Trophoblast cell (in vitro differentiated cells and primary cell): Measurements from ENCODE around the gene RAI1.

Experiments
- DNase-seq, 2 donors: peaks; one replicate each; pipeline ENCODE4 v3.0.0-alpha.2; 2016
- H2AFZ ChIP-seq: 2 replicates; pipeline ENCODE4 v1.6.1; 2013; ENCODE audit warnings: low read length, moderate library complexity, mild to moderate bottlenecking; ENCODE audit not compliant: insufficient read depth, poor library complexity
- H2AK5ac ChIP-seq: 2 replicates; pipeline ENCODE4 v1.6.1; 2013; ENCODE audit warnings: mild to moderate bottlenecking, low read length
- H2BK120ac ChIP-seq: 2 replicates; pipeline ENCODE4 v1.6.1; 2013; ENCODE audit warnings: low read length, mild to moderate bottlenecking, moderate library complexity; ENCODE audit not compliant: insufficient read depth, poor library complexity
- H2BK12ac ChIP-seq: 2 replicates; pipeline ENCODE4 v1.6.1; 2013; ENCODE audit warnings: mild to moderate bottlenecking, low read length, moderate library complexity
- H2BK5ac ChIP-seq: 2 replicates; pipeline ENCODE4 v1.6.1; 2013; ENCODE audit warnings: low read length, low read depth, moderate library complexity, mild to moderate bottlenecking; ENCODE audit not compliant: poor library complexity
- H3K14ac ChIP-seq: 2 replicates; pipeline ENCODE4 v1.6.1; 2013; ENCODE audit warnings: mild to moderate bottlenecking, low read length
- H3K18ac ChIP-seq: 2 replicates; pipeline ENCODE4 v1.6.1; 2013; ENCODE audit warnings: mild to moderate bottlenecking, low read length
- H3K23ac ChIP-seq: 2 replicates; pipeline ENCODE4 v1.6.1; 2013; ENCODE audit warnings: low read length
- H3K27ac ChIP-seq: 2 replicates; pipeline ENCODE4 v1.5.1; 2013; ENCODE audit warnings: low read depth, mild to moderate bottlenecking, inconsistent platforms, low read length, moderate library complexity
- H3K27me3 ChIP-seq: 2 replicates; pipeline ENCODE4 v1.6.1; 2013; ENCODE audit warnings: inconsistent platforms, mild to moderate bottlenecking, low read length, moderate library complexity; ENCODE audit not compliant: insufficient read depth
- H3K36me3 ChIP-seq, 2 experiments: 1 replicate in 1 of 2; 2 replicates in 1 of 2; pipeline ENCODE4 v1.6.1; 2013; ENCODE audit warnings: low read length in 2 of 2, mild to moderate bottlenecking in 2 of 2, moderate library complexity in 1 of 2; ENCODE audit not compliant: insufficient read depth in 2 of 2, control insufficient read depth in 1 of 2
- H3K4ac ChIP-seq: 2 replicates; pipeline ENCODE4 v1.6.1; 2013; ENCODE audit warnings: low read depth, mild to moderate bottlenecking, low read length, moderate library complexity
- H3K4me1 ChIP-seq, 2 experiments: 1 replicate in 1 of 2; 2 replicates in 1 of 2; pipeline ENCODE4 v1.6.1; 2013; ENCODE audit warnings: low read length in 2 of 2, mild to moderate bottlenecking in 2 of 2, moderate library complexity in 1 of 2; ENCODE audit not compliant: insufficient read depth in 2 of 2, control insufficient read depth in 1 of 2
- H3K4me2 ChIP-seq: 2 replicates; pipeline ENCODE4 v1.6.1; 2013; ENCODE audit warnings: inconsistent platforms, mild to moderate bottlenecking, low read length, moderate library complexity
- H3K4me3 ChIP-seq: 2 replicates; pipeline ENCODE4 v1.5.1; 2013; ENCODE audit warnings: mild to moderate bottlenecking, low read depth, low read length, inconsistent platforms
- H3K79me1 ChIP-seq: one replicate; pipeline ENCODE4 v1.6.1; 2013; ENCODE audit warnings: low read length
- H3K79me2 ChIP-seq: 2 replicates; pipeline ENCODE4 v1.6.1; 2013; ENCODE audit warnings: low read length, mild to moderate bottlenecking; ENCODE audit not compliant: control insufficient read depth, insufficient read depth, poor library complexity
- H3K9ac ChIP-seq: 2 replicates; pipeline ENCODE4 v1.6.1; 2013; ENCODE audit warnings: mild to moderate bottlenecking, low read length
- H3K9me3 ChIP-seq: 2 replicates; pipeline ENCODE4 v1.6.1; 2013; ENCODE audit warnings: low read depth, mild to moderate bottlenecking, control low read depth, inconsistent platforms, low read length; ENCODE audit not compliant: insufficient read depth
- H4K12ac ChIP-seq: 2 replicates; pipeline ENCODE4 v1.6.1; 2013; ENCODE audit warnings: low read depth, mild to moderate bottlenecking, low read length, moderate library complexity
- H4K8ac ChIP-seq: 2 replicates; pipeline ENCODE4 v1.6.1; 2013; ENCODE audit warnings: low read depth, mild to moderate bottlenecking, low read length, moderate library complexity
- H4K91ac ChIP-seq: one replicate; pipeline ENCODE4 v1.6.1; 2013; ENCODE audit warnings: low read depth, mild to moderate bottlenecking, low read length, moderate library complexity
- WGBS: extraction: QIAGEN DNeasy Blood & Tissue Kit; methylation state at CpG from one replicate; pipeline ENCODE4 v1.1.7; 2013; ENCODE audit warnings: missing lambda C conversion rate; ENCODE audit not compliant: insufficient read length, insufficient coverage; ENCODE audit errors: extremely low coverage; 5-methylcytosine and 5-hydroxymethylcytosine counted together

RAI1 gene

DNA sequence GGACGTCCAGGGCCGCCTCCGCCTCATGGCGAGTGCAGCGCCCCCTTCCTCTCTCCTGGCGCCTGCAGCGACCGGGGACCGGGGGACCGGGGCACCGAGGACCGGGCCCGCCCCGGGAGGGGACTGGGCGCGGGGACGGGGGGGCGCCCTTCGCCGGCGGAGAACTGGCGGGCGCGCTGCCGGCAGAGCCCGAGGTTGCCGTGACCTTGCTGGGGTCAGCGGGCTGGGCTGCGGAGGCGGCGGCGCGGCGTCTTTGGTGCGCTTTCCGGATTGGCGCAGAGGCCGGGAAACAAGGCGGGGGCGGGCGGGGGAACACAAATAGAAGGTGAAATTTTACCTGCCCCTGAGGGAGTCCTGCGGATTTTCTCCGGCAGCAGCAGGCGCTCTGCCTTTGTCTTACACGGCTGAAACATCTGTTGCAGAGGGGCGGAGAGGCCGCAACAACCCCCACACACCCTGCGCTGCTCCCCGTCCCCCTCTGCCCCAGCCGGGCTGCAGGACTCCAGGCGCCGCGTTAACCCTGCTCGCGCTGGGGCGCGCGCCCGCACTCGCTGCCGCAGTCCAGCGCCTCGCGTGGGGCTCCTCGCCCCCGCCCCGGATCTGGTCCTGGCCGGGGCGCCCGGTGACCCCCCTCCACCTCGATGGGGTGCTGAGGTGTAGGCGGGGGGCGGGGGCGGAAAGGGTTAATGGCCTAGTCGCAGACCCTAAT lies 102.0 kb downstream of the RAI1 start:
- WGBS: no CpG with 5 or more reads among the region's 75 CpGs
- Histone ChIP-seq H3K36me3 (no peaks in the 10 kb centered on the region), H3K4ac (peak overlapping the region; percentile 3), H4K91ac (peak overlapping the region; percentile 86), H3K18ac (peak overlapping the region; percentile 72), H4K8ac (peak overlapping the region; percentile 35), H3K4me2 (peak overlapping the region; percentile 96), H2AFZ (no peak overlapping the region), H4K12ac (peak overlapping the region; percentile 45), H3K27ac (peak overlapping the region; percentile 70), H2BK120ac (no peak overlapping the region), H3K14ac (no peak overlapping the region), H2BK12ac (no peak overlapping the region), H2AK5ac (no peak overlapping the region), H3K4me3 (peak overlapping the region; percentile 66), H3K9me3 (peaks cover 2% of the 10 kb centered on the region), H3K23ac (no peak overlapping the region), H2BK5ac (peak overlapping the region; percentile 70), H3K79me1 (peaks cover 32% of the 10 kb centered on the region), H3K9ac (peak overlapping the region; percentile 57), H3K79me2 (peaks cover 8% of the 10 kb centered on the region), H3K4me1 (peaks cover 51 to 53% of the 10 kb centered on the region in 2 experiments), H3K27me3 (no peaks in the 10 kb centered on the region)
- peak in 1 of 2 donors; percentile 39 for DNase-seq

DNA sequence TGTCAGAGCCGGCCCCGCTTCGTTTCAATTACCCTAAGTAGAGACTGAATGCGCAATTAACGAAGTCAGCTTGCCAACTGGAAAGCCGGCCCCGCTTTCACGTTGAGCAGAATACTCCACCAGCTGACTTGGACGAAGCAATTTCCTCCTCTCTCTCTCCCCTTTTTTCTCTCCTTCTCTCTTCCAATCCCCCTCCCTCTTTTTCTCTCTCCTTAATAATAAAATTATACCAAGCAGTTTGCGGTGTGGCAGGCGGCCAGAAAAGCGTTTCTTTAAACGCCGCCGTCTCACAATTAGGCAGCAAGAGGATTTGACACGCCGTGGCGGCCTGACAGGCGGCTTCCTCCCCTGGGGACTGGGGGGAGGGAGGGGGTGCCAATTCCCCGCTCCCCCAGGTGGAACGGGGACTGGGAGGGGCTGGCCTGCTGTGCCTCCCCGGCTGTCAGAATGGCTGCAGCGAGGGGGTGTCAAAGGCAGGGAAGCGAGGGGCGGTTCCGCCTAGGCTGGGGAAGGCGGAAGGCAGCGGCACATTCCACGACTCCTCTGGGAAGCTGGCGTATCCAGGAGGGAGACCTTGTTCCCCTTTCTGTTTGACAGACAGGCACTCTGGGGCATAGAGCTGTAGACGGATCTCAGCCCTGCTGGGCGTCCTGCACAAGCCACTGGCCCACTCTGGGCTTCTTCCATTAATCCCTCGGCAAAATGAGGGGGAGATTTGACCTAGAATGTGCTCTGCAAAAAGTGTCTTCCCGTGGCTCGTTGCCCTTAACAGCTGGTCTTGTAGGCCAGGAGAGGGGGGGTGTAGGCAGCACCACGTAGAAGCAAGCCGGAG lies 102.8 kb downstream of the RAI1 start:
- peak overlapping the region; percentile 42 for H2BK5ac ChIP-seq

DNA sequence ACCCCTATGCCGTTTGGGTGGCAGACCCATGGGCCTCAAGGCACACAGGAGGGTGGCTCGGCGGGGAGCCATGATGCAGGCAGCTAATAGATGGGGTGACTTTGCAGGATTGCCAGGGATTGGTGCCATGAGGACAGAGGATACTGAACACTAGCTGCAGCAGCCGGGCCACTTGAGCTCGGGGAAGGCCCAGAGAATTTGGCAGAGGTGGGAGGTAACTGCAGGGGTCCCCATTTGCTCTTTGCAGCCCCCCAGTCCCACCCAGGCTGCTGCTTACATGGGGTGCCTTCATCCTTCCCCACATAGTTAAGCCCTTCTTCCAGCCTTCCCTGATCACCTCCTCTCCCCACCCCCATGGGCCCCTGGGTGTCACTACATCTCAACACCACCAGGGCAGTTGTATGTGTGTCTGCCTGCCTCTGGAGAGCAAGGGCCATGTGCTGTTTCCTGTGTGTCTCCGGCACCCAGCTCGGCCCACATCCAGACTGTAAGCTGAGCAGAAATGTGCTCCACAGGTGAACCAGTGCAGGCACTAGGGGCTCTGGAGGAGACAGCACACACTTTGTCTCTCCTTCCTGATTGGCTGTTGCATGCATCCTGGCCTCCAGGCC lies 103.5 kb downstream of the RAI1 start:
- Histone ChIP-seq H3K4me2 (peak overlapping the region; percentile 96), H2AFZ (no peak overlapping the region), H2BK5ac (no peak overlapping the region), H4K91ac (no peak overlapping the region), H3K9ac (no peak overlapping the region), H3K27ac (no peak overlapping the region), H4K12ac (no peak overlapping the region), H3K4me1 (peaks cover 38 to 41% of the 10 kb centered on the region in 2 experiments), H3K23ac (no peak overlapping the region), H3K4ac (no peak overlapping the region), H2BK120ac (no peak overlapping the region), H3K27me3 (no peaks in the 10 kb centered on the region), H3K9me3 (peaks cover 2% of the 10 kb centered on the region), H4K8ac (no peak overlapping the region), H3K14ac (no peak overlapping the region), H3K79me1 (peaks cover 28% of the 10 kb centered on the region), H2BK12ac (no peak overlapping the region), H3K4me3 (no peak overlapping the region), H3K79me2 (peaks cover 6% of the 10 kb centered on the region), H3K18ac (peak overlapping the region; percentile 28), H2AK5ac (no peak overlapping the region), H3K36me3 (no peaks in the 10 kb centered on the region)
- DNase-seq: peak; percentile 22 to 35
- WGBS: no CpG with 5 or more reads among the region's 7 CpGs

More for the DNA sequence above, 102.8 kb downstream of the RAI1 start:
- Histone ChIP-seq H2AFZ (no peak overlapping the region), H3K36me3 (no peaks in the 10 kb centered on the region), H3K23ac (no peak overlapping the region), H2AK5ac (no peak overlapping the region), H2BK12ac (no peak overlapping the region), H3K27me3 (no peaks in the 10 kb centered on the region), H2BK120ac (no peak overlapping the region), H4K12ac (no peak overlapping the region), H4K8ac (no peak overlapping the region), H3K18ac (peak overlapping the region; percentile 43), H3K4me2 (peak overlapping the region; percentile 96), H3K4me1 (peaks cover 45% of the 10 kb centered on the region in 2 experiments), H3K79me2 (peaks cover 8% of the 10 kb centered on the region), H3K4ac (peak overlapping the region; percentile 3), H4K91ac (peak overlapping the region; percentile 4), H3K9me3 (peaks cover 2% of the 10 kb centered on the region), H3K79me1 (peaks cover 31% of the 10 kb centered on the region), H3K14ac (peak overlapping the region; percentile 19), H3K27ac (peak overlapping the region; percentile 70), H3K9ac (no peak overlapping the region), H3K4me3 (peak overlapping the region; percentile 10)
- no CpG with 5 or more reads among the region's 37 CpGs for WGBS
- DNase-seq: no peak

DNA sequence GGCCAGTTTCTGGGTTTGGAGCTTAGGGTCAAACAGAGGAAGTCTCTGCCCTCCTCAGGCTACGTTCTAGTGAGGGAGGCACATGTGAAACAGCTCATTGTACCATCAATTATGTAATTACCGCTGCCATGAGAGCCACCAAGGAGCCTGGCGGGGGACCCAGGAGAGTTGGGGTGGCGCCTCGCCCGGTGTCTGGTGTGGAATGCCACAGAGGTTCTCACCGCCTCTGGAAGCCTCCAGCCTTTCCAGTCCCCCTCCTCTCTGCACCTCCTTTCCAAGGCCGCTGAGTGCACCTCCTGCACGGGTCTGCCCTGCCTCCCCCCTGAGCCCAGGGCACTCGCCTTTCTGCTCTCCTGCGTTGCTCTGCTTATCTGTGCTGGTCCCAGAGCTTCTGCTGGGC lies 104.1 kb downstream of the RAI1 start:
- Histone ChIP-seq H3K23ac (no peak overlapping the region), H4K8ac (no peak overlapping the region), H3K27me3 (no peaks in the 10 kb centered on the region), H3K4me1 (peaks cover 36 to 38% of the 10 kb centered on the region in 2 experiments), H3K79me1 (peaks cover 25% of the 10 kb centered on the region), H2BK5ac (no peak overlapping the region), H3K18ac (no peak overlapping the region), H2BK120ac (no peak overlapping the region), H3K79me2 (peaks cover 6% of the 10 kb centered on the region), H3K14ac (no peak overlapping the region), H4K12ac (no peak overlapping the region), H3K27ac (no peak overlapping the region), H3K4me3 (no peak overlapping the region), H3K4me2 (no peak overlapping the region), H4K91ac (no peak overlapping the region), H2AK5ac (no peak overlapping the region), H3K9ac (no peak overlapping the region), H2AFZ (no peak overlapping the region), H3K9me3 (peaks cover 2% of the 10 kb centered on the region), H3K4ac (no peak overlapping the region), H3K36me3 (no peaks in the 10 kb centered on the region), H2BK12ac (no peak overlapping the region)
- DNase-seq: no peak
- WGBS: no CpG with 5 or more reads among the region's 11 CpGs
